GM21423 (cell line): ENCODE data around the gene NABP2.
A peak's percentile ranks its signal among the peaks of the same experiment; 100 is the strongest.

Experiments
- ATAC-seq: cut with Tn5 transposase; IDR thresholded peaks from one replicate; pipeline ENCODE4 v1.9.1; 2021; ENCODE audit warnings: mild to moderate bottlenecking, moderate library complexity; ENCODE audit not compliant: unreplicated experiment

NABP2 gene

GRCh38 chr12:56212361-56212760 lies 11.8 kb upstream of the NABP2 start:
- ATAC-seq = no peak

- ATAC-seq = no peak
Observed at GRCh38 chr12:56213878-56214277, 10.3 kb upstream of the NABP2 start.

- no peak for ATAC-seq
Observed at GRCh38 chr12:56216461-56216860, 7.7 kb upstream of the NABP2 start.

GRCh38 chr12:56219840-56220239 lies 4.3 kb upstream of the NABP2 start:
- no peak for ATAC-seq

GRCh38 chr12:56220611-56221231 lies 3.4 kb upstream of the NABP2 start:
- no peak for ATAC-seq

- ATAC-seq = peak; percentile 14
Observed at GRCh38 chr12:56221232-56221756, 2.8 kb upstream of the NABP2 start.

- ATAC-seq = peak; percentile 80
Observed at GRCh38 chr12:56221757-56222530, 2.2 kb upstream of the NABP2 start, which contains the start of gene RNF41. RNF41 (minus strand) TSS chr12:56221922; CDS start chr12:56214047, 7,875 bp downstream.

GRCh38 chr12:56222531-56222895 lies 1.6 kb upstream of the NABP2 start:
- ATAC-seq = no peak

GRCh38 chr12:56223571-56224101 lies 506 bp upstream of the NABP2 start:
- no peak for ATAC-seq

- no peak for ATAC-seq
Observed at GRCh38 chr12:56224954-56225353, 812 bp downstream of the NABP2 start.

- no peak for ATAC-seq
Observed at GRCh38 chr12:56229082-56229481, 4.9 kb downstream of the NABP2 start.

- ATAC-seq = no peak
Observed at GRCh38 chr12:56229916-56230431, 5.8 kb downstream of the NABP2 start, which contains the start of gene SLC39A5. SLC39A5 (plus strand) TSS chr12:56230051; CDS start chr12:56231275, 1,224 bp downstream.

- no peak for ATAC-seq
Observed at GRCh38 chr12:56230432-56231183, 6.5 kb downstream of the NABP2 start.

- no peak for ATAC-seq
Observed at GRCh38 chr12:56231184-56231582, 7.0 kb downstream of the NABP2 start.

GRCh38 chr12:56234746-56235436 lies 10.7 kb downstream of the NABP2 start:
- ATAC-seq = no peak

- no peak for ATAC-seq
Observed at GRCh38 chr12:56236091-56236490, 11.9 kb downstream of the NABP2 start.

- no peak for ATAC-seq
Observed at GRCh38 chr12:56236985-56237384, 12.8 kb downstream of the NABP2 start.

- ATAC-seq = no peak
Observed at GRCh38 chr12:56237552-56237951, 13.4 kb downstream of the NABP2 start.

GRCh38 chr12:56241424-56242303 lies 17.5 kb downstream of the NABP2 start:
- ATAC-seq = no peak
